ENCODE measurements around the gene COMMD10.

DNA sequence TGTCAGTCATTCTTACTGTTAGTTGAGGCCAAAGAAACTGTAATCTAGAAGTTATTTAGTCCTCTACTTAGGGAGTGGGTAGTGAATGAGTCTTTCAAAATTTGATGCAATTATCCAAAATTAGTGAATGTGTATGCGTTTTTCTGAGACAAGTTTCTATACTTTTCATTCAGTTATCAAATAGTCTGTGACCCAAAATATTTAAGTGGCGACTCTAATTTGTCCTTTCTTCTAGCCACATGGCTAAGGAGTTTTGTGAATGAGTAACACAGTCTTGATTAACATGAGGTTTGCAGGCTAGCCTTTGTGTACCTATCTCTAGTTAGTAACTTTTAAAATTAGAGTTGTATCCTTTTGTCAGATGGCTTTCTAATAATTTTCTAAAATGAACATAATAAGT is 45.6 kb downstream of the COMMD10 start:
- TF ChIP-seq SMC3 (conservative IDR thresholded peaks at IDR 0.05; ENCODE audit: poor library complexity) (no peak), POLR2AphosphoS5 (IDR thresholded peaks at IDR 0.05) (no peak), MXI1 (conservative IDR thresholded peaks at IDR 0.05; ENCODE audit: poor library complexity, severe bottlenecking) (no peak), EZH2 (IDR thresholded peaks at IDR 0.05; ENCODE audit: borderline replicate concordance, insufficient read depth, low read length, poor library complexity, severe bottlenecking) (no peak), RAD21 (conservative IDR thresholded peaks at IDR 0.05) (no peak), EP300 (conservative IDR thresholded peaks at IDR 0.05; ENCODE audit: poor library complexity, severe bottlenecking) (no peak), TAF1 (IDR thresholded peaks at IDR 0.05; ENCODE audit: low read depth) (no peak)
- TF ChIP-seq, protein P1, sequence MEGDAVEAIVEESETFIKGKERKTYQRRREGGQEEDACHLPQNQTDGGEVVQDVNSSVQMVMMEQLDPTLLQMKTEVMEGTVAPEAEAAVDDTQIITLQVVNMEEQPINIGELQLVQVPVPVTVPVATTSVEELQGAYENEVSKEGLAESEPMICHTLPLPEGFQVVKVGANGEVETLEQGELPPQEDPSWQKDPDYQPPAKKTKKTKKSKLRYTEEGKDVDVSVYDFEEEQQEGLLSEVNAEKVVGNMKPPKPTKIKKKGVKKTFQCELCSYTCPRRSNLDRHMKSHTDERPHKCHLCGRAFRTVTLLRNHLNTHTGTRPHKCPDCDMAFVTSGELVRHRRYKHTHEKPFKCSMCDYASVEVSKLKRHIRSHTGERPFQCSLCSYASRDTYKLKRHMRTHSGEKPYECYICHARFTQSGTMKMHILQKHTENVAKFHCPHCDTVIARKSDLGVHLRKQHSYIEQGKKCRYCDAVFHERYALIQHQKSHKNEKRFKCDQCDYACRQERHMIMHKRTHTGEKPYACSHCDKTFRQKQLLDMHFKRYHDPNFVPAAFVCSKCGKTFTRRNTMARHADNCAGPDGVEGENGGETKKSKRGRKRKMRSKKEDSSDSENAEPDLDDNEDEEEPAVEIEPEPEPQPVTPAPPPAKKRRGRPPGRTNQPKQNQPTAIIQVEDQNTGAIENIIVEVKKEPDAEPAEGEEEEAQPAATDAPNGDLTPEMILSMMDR (IDR thresholded peaks at IDR 0.05; ENCODE audit: poor library complexity, severe bottlenecking): no peak
- TF ChIP-seq, protein P2, sequence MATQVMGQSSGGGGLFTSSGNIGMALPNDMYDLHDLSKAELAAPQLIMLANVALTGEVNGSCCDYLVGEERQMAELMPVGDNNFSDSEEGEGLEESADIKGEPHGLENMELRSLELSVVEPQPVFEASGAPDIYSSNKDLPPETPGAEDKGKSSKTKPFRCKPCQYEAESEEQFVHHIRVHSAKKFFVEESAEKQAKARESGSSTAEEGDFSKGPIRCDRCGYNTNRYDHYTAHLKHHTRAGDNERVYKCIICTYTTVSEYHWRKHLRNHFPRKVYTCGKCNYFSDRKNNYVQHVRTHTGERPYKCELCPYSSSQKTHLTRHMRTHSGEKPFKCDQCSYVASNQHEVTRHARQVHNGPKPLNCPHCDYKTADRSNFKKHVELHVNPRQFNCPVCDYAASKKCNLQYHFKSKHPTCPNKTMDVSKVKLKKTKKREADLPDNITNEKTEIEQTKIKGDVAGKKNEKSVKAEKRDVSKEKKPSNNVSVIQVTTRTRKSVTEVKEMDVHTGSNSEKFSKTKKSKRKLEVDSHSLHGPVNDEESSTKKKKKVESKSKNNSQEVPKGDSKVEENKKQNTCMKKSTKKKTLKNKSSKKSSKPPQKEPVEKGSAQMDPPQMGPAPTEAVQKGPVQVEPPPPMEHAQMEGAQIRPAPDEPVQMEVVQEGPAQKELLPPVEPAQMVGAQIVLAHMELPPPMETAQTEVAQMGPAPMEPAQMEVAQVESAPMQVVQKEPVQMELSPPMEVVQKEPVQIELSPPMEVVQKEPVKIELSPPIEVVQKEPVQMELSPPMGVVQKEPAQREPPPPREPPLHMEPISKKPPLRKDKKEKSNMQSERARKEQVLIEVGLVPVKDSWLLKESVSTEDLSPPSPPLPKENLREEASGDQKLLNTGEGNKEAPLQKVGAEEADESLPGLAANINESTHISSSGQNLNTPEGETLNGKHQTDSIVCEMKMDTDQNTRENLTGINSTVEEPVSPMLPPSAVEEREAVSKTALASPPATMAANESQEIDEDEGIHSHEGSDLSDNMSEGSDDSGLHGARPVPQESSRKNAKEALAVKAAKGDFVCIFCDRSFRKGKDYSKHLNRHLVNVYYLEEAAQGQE (IDR thresholded peaks at IDR 0.05; ENCODE audit: borderline replicate concordance): no peak

All from neural cell (in vitro differentiated cells).